Fibroblast of skin of left biceps (primary cell): Measurements from ENCODE around the gene TRAF3.
"Not testable (repeated sequence)": the region's sequence is repeated elsewhere in the genome, so short reads cannot be mapped to it uniquely, and the experiment has no call there.

Experiments
- DNase-seq, 2 experiments: peaks; one replicate each; pipeline ENCODE4 v3.0.0-alpha.2; 2013; ENCODE audit warnings: low read depth in 2 of 2

TRAF3 gene

DNA sequence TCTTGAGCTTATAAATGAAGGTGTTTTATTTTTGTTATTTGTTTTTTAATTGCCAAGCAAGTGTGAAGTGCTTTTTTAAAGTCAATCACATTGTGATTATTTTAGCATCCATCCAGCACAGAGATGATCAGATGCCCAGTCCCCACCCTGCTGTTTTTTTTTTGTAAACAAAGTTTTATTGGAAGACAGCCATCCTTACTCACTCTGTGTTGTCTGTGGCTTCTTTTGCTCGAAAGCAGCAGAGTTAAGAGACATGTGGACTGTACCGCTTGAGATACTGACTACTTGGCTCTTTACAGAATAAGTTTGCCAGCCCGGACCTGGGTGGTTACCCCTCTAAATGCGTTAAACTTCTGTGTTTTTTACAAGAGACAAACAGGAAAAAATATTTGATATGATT lies 114.3 kb downstream of the TRAF3 start:
- DNase-seq = peak in 1 of 2 experiments; percentile 4

DNA sequence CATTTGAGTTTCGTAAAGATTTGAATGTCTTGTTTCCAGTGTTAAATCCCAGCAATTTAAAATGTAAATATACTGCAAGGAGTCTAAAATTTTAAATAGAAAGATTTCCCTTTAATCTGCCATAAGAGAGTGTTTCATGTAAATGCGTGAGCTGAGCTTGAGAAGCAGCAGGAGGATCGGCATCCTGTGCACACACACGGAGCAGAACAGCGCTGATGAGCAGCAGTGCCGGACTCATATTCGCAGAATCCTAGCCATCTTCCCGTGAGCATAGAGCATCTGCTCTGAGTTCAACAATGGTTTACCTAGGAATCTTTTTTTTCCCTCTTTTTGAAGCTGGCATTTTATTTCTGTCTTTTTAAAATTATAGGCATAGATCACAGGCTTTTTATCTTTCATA lies 115.4 kb downstream of the TRAF3 start:
- DNase-seq = no peak

DNA sequence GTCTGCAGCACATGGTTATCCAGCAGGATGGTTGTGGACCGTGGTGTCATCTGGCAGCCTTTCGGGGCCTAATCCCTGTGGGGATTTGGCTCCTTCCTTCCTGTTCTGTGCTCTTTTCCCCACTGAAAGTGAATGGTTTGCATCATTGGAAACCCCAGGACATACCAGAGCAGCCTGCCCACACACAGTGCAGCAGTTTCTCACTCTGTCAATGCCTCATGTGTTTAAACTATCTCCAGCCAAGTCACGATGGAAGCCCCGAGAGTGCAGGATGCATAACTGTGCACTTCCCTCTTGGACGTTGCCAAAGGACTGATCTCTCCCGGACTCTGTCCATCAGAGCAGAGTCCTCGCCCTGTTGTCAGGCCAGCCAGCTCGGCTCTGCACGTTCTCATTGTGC lies 116.2 kb downstream of the TRAF3 start:
- peak; percentile 85 for DNase-seq

DNA sequence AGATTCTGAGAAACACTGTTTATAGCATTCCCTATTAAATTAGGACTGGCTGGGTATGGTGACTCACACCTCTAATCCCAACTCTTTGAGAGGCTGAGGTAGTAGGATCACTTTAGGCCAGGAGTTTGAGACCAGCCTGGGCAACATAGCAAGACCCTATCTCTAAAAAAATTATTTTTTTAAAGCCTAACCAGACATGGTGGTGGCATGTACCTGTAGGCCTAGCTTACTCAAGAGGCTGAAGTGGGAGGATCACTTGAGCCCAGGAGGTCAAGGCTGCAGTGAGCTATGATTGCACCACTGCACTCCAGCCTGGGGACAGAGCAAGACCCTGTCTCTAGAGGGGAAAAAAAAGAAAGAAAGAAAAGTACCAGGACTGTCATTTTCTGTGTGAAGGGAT lies 119.5 kb downstream of the TRAF3 start:
- DNase-seq = not testable (repeated sequence)

DNA sequence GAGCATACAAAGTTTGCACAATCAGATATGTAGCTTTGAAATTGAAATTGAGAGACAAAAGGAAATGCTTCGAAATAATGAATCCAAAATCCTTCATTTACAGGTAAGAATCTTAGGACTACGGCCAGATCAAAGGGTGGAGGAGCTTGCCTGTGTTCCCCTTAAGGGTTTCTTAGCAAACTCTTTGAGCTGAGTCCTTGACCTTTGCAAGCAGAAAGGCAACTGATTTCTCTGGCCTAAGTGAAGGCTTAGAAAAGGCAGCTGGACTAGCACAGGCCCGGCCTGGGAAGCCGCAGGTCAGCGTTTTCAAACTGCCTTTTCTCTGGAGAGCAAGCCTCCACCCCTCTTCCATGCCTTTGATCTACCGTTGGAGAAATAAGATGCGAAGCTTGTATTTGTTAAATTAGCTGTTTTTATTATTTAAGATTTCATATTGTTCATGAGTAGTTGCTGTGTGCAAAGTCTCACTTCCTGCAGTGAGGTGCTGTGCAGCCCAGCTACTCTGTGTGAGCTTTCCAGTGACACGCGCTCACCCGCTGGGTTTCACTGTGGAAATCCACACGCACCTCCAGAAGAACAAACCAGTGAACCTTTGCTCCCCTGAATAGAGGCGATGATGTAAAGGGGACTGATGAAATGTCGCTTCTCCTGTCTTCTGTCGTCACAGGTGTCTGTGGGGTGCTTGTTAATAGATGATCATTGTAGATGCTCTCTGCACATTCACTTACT lies 120.2 kb downstream of the TRAF3 start:
- DNase-seq = no peak

GRCh38 chr14:102898298-102898697 lies 121.0 kb downstream of the TRAF3 start:
- no peak for DNase-seq

DNA sequence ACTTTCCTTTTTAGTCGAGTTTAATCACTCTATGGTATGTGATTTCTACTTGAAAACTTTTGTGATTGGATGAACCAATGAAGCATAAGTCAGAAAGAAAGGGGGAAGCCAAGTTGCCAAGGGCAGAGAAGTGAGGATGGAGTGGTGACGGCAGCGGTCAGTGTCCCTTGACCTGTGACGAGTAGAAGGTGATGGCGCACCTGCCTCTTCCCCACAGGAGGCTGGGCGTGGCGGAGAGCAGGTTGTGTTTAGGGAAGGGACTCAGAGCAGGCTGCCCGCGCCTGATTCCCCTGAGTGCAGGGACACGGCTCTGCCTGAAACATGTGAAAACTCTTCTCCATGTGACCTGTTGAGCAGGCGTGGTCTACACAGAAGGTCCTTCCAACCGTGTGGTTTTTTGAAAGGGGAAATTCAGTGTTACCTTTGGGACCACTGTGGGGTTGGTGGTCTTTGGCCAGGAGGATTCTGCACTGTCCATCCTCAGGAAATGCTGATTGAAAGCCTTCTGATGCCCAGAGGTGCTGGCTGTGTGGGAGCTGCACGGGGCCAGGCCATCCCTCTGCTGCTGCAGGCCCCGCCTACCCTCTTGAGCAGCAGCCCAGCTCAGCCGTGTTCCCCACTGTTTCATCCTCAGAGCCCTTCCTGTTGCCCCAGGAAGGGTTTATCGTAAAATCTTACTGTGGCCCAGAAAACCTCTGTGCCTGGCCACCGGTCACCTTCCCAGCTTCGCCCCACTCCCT lies 121.7 kb downstream of the TRAF3 start:
- no peak for DNase-seq

DNA sequence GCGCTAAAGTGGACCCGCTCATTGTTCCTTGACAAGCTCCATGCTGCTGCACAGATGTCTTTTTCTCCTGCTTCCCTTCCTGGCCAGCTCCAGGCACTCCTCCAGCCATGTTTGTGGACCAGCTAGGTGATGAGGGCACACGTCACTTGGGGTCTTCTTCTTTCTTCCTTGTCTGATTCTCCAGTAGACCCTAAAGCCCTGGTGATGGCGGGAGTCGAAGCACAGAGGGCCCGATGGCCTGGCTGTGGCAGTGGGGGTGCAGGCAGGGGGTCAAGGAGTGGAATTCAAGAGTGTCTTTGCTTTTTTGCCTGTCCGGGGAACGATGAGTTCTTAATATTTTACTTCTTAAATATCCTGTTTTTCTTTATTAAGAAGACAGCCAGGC lies 122.3 kb downstream of the TRAF3 start:
- no peak for DNase-seq

DNA sequence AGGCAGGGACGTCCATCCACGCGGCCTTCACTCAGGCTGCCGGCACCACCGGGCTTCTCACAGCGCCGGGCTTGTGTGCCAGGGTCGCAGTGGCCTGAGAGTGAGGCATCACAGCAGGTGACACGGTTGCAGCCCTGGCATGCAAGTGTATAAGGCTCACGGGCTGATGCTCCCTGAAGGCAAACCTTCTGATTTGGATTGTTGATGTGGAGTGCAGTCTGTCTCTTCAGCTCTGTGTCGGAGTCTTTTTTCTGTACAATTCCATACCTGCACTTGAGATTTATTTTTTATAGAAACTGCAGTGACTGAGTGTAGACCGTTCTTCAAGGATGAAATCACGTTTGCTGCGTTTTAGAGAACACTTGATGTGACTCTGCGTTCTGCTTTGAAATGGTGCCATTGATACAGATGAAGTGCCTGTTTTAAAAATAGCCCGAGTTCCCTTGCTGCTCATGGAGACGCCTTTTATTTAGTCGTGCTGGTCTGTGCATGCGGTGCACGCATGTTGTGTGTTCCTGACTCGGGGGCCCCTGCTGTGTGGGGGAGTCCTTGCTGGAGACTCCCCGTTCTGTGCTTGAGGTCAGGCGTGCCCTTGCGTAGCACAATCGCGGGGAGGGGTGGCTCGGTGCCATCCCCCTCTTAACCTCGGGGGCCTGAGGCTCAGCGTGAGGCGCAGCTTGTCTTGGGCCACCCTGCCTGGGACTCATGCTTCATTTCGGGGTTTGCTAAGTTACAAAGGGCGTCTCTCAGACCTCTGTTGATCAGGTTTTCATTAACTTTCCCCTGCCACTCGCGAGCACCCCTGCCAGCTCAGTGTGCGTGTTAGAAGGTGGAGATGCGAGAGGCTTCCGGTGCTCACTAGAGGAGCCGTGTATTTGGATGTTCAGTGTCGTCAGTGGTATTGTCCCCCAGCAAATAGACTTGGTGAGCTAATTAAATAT lies 123.7 kb downstream of the TRAF3 start:
- DNase-seq = no peak

GRCh38 chr14:102901633-102902032 lies 124.4 kb downstream of the TRAF3 start:
- no peak for DNase-seq

DNA sequence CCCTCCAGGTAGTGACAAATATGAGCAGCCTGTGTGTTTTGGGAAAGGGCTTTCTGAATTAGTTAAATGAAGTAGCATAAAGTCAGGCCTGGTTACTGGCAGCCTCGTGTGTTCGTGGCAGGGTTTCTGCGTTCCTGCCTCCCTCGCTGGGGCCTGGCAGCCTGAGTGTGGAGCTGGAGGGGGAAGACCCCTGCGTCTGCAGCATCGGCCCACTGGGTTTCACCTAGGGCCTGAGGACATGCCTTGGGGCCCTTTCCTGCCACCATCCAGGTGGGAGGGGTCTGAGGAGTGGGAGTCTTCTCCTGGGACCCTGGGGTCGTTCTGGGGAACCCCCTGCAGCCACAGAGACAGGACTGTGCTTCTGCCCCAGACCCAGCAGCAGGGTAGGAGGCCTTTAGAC lies 124.8 kb downstream of the TRAF3 start:
- DNase-seq = no peak

GRCh38 chr14:102902523-102903247 lies 125.4 kb downstream of the TRAF3 start:
- DNase-seq = no peak

DNA sequence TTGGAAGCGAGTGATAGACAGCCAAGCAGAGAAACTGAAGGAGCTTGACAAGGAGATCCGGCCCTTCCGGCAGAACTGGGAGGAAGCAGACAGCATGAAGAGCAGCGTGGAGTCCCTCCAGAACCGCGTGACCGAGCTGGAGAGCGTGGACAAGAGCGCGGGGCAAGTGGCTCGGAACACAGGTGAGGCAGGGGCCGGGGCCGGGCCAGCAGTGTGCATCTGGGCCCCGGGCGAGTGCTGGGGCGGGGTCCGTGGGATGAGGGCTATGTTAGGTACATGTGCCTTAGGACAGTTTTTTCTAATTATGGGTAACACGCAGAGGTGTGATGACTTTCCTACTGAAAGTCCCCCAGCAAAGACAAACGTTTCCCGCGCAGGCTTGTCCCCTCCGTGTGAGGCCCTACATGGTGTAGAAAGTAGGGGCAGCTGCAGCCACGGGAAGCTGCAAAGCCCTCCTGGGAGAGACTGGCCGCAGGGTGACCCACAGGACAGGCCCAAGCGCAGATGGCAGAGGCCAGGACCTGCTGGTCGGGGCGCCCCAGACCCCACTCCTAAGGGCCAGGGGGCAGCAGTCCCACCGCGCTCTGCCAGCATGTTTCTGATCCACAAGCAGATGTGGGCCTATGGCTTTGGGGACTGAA lies 126.1 kb downstream of the TRAF3 start:
- DNase-seq = no peak

DNA sequence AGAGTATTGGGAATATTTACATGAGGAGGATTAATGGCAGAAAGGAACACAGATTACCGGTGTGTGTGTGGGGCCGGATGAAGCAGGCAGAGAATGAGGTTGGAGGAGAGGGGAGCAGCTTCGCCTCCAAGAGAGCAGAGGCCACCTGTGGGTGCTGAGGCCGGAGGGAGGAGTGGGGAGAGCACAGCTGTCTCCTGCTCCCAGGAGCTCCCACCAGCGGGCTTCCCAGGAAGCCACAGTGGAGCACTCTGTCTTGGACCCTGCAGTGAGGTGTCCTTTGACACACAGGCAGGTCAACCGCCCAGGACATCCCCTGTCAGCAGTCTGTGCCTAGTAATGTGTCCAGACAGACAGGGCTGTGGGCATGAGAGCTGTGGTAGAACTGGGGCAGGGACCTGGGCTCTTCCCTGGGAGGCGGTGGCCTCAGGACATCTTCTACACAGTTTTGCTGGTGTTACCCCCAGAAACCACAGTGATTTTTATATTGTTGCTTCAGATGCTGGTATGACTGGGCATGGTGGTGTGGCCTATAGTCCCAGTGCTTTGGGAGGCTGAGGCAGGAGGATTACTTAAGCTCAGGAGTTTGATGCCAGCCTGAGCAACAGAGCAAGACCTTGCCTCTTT lies 126.8 kb downstream of the TRAF3 start:
- DNase-seq = no peak

GRCh38 chr14:102905116-102906108 lies 128.2 kb downstream of the TRAF3 start:
- no peak for DNase-seq

GRCh38 chr14:102906616-102907302 lies 129.5 kb downstream of the TRAF3 start:
- no peak for DNase-seq

GRCh38 chr14:102907303-102907844 lies 130.1 kb downstream of the TRAF3 start:
- no peak for DNase-seq

- no peak for DNase-seq
Measured at GRCh38 chr14:102907980-102908730, 130.9 kb downstream of the TRAF3 start.
